Calu3 (cell line): ENCODE measurements around the gene B4GALT2. TPM values are rescaled to one million over a fixed set of nuclear protein-coding genes. Genes with fewer than 3 reads are reported as not detected.

ENCODE experiments used
- BruUV-seq: library from RNA; stranded (reverse); fragments of 400-500 nt; replicated peaks from 2 replicates; lab custom pipeline; 2021; lab: Mats Ljungman, UMichigan
- CTCF ChIA-PET: fragments of 300-600 bp; sonication (Branson Sonifier 250); formaldehyde crosslinking; loops from one replicate; lab custom pipeline; 2022; ENCODE audit warnings: antibody characterized with exemption; lab: Charles Lee
- DNase-seq: peaks from one replicate; pipeline ENCODE4 v3.0.0; 2022
- H3K27ac Mint-ChIP-seq: one replicate; pipeline ENCODE4 v1.8.0; 2022; ENCODE audit warnings: mixed read lengths; ENCODE audit not compliant: unreplicated experiment
- H3K27me3 Mint-ChIP-seq: one replicate; pipeline ENCODE4 v1.8.0; 2022; ENCODE audit warnings: mixed read lengths; ENCODE audit not compliant: unreplicated experiment
- H3K36me3 Mint-ChIP-seq: one replicate; pipeline ENCODE4 v1.8.0; 2022; ENCODE audit warnings: mild to moderate bottlenecking, moderate library complexity, mixed read lengths; ENCODE audit not compliant: insufficient read depth, unreplicated experiment
- H3K4me1 Mint-ChIP-seq: one replicate; pipeline ENCODE4 v1.8.0; 2022; ENCODE audit warnings: mild to moderate bottlenecking, low read depth, mixed read lengths; ENCODE audit not compliant: unreplicated experiment
- H3K4me3 Mint-ChIP-seq: one replicate; pipeline ENCODE4 v1.8.0; 2022; ENCODE audit warnings: mild to moderate bottlenecking, low read depth, moderate library complexity, mixed read lengths; ENCODE audit not compliant: unreplicated experiment
- H3K9me3 Mint-ChIP-seq: one replicate; pipeline ENCODE4 v1.8.0; 2022; ENCODE audit warnings: low read depth, mixed read lengths; ENCODE audit not compliant: unreplicated experiment
- CTCF ChIP-seq: fragments of 200-600 bp; IDR thresholded peaks from one replicate; pipeline ENCODE4 v1.8.0; 2022; ENCODE audit warnings: antibody characterized with exemption; ENCODE audit not compliant: unreplicated experiment
- intact Hi-C: fragments of 100-400 bp; cut with micrococcal nuclease; formaldehyde crosslinking; loops from one replicate; pipeline ENCODE4 v1.10.0; 2022; ENCODE audit not compliant: unreplicated experiment
- total RNA-seq: library from RNA; stranded (reverse); gene quantifications from 2 replicates; pipeline ENCODE4 v1.2.3, GENCODE V29; 2022

Gene B4GALT2
- total RNA-seq, 1 experiment from 2014 or later = 50.9 TPM

GRCh38 chr1:43970911-43971310 lies 8.1 kb upstream of the B4GALT2 start:
- Mint-ChIP-seq H3K4me1 (peaks cover 24% of the 10 kb centered on the region), H3K27ac (no peak overlapping the region), H3K36me3 (peaks cover 49% of the 10 kb centered on the region), H3K27me3 (no peaks in the 10 kb centered on the region), H3K9me3 (no peaks in the 10 kb centered on the region), H3K4me3 (peak overlapping the region; percentile 98)
- BruUV-seq = no TSS peak
- intact Hi-C loops = no loop called here
- CTCF ChIA-PET = no interaction called here
- no peak for DNase-seq
- no peak for TF ChIP-seq CTCF

GRCh38 chr1:43971336-43971980 lies 7.6 kb upstream of the B4GALT2 start:
- Mint-ChIP-seq H3K36me3 (peaks cover 55% of the 10 kb centered on the region), H3K27ac (no peak overlapping the region), H3K4me1 (peaks cover 30% of the 10 kb centered on the region), H3K9me3 (no peaks in the 10 kb centered on the region), H3K27me3 (no peaks in the 10 kb centered on the region), H3K4me3 (peak overlapping the region; percentile 98)
- intact Hi-C loops = no loop called here
- TF ChIP-seq CTCF = no peak
- no peak for DNase-seq
- BruUV-seq = no TSS peak
- CTCF ChIA-PET = no interaction called here

- CTCF ChIA-PET = interaction anchor here (0.6 kb wide), 1 partner anchor 256 kb away, joined by 6 read pairs; no protein-coding TSS in a partner anchor
- no peaks in the 10 kb centered on the region for H3K27me3 Mint-ChIP-seq
- intact Hi-C loops = no loop called here
- TF ChIP-seq CTCF = no peak
- peaks cover 79% of the 10 kb centered on the region for H3K36me3 Mint-ChIP-seq
- H3K27ac Mint-ChIP-seq = peak overlapping the region; percentile 94
- peaks cover 53% of the 10 kb centered on the region for H3K4me1 Mint-ChIP-seq
- no peak for DNase-seq
- peak overlapping the region; percentile 91 for H3K4me3 Mint-ChIP-seq
- no peaks in the 10 kb centered on the region for H3K9me3 Mint-ChIP-seq
- BruUV-seq = no TSS peak
Measured at GRCh38 chr1:43973981-43974442, 5.0 kb upstream of the B4GALT2 start.

DNA sequence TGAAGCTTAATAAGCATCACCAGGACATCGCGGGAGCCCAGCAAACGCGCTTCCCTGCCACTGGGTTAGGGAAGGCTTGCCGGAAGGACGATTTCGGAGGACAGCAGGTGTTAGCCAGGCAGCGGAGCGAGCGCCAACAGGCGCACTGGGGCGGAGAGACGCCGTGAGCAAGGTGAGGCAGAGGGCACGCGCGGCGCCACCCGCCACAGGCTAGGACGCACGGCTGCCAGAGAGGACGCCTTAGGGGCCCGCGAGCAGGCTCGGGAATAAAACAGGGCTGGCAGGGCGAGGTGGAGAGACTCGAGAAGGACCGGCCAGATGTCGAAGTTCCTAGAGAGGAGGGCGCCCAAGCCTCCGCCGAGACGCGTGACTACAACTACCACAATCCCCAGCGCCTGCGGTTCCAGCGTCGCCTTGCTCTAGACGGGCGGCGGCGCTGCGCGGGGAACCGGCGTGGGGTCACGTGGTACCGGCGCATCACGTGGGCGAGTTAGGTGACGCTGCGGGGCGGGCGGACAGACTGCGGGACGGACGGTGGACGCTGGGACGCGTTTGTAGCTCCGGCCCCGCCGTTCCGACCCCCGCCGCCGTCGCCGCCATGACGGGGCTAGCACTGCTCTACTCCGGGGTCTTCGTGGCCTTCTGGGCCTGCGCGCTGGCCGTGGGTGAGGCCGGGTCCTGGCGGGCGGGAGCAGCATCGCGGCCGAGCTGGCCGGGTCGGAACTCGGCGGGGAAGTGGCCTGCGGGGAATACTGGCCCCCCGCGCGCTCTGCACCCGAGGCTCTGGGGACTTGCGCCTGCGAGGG lies 4.4 kb upstream of the B4GALT2 start, which contains the start of gene ATP6V0B:
TSS of gene ATP6V0B (plus strand) at position 518 of the 806 bp plus-strand sequence. CDS start at position 599, 81 bp downstream.
- Mint-ChIP-seq H3K9me3 (no peaks in the 10 kb centered on the region), H3K4me1 (peaks cover 53% of the 10 kb centered on the region), H3K4me3 (peak within 1 kb of the TSS; percentile 91), H3K27me3 (no peaks in the 10 kb centered on the region), H3K36me3 (peaks cover 78% of the 10 kb centered on the region), H3K27ac (peak within 1 kb of the TSS; percentile 94)
- BruUV-seq = no TSS peak
- peak; percentile 96 for DNase-seq
- CTCF ChIA-PET = interaction anchor here (0.6 to 1.1 kb wide), 3 partner anchors 74 to 257 kb away, joined by 3 to 6 read pairs (median 4); no protein-coding TSS in a partner anchor
- intact Hi-C loops = no loop called here
- TF ChIP-seq CTCF = no peak
